Stimulated activated CD4-positive, alpha-beta T cell treated with anti-CD3 and anti-CD28 coated beads, Interleukin-4, amount 100 ng/mL, for 48 hours (primary cell): Measurements from ENCODE around the gene SAXO2.
"Not testable (repeated sequence)": the region's sequence is repeated elsewhere in the genome, so short reads cannot be mapped to it uniquely, and the experiment has no call there.

Source experiments
- DNase-seq, 2 donors: peaks; one replicate each; pipeline ENCODE4 v3.0.0-alpha.2; 2020; ENCODE audit warnings: low read depth in 2 of 2

SAXO2 gene

GRCh38 chr15:82333603-82334553, 71.3 kb downstream of the SAXO2 start:
- not testable (repeated sequence) for DNase-seq
